Testis (tissue), 2 donors: Measurements from ENCODE around the gene CYTH4.

Experiments used
- CTCF ChIP-seq, 3 experiments: fragments of 450-650 bp in 2 of 3; fragments of 200-600 bp in 1 of 3; sonication (generic) in 1 of 3; IDR thresholded peaks; one replicate each; pipeline ENCODE4 v1.5.1; 2016 to 2019; ENCODE audit warnings: antibody characterized with exemption in 3 of 3, mild to moderate bottlenecking in 2 of 3, moderate library complexity in 1 of 3
- POLR2A ChIP-seq: fragments of 450-650 bp; IDR thresholded peaks from one replicate; pipeline ENCODE4 v1.6.1; 2017; ENCODE audit warnings: antibody characterized with exemption, mild to moderate bottlenecking, moderate library complexity

DNA sequence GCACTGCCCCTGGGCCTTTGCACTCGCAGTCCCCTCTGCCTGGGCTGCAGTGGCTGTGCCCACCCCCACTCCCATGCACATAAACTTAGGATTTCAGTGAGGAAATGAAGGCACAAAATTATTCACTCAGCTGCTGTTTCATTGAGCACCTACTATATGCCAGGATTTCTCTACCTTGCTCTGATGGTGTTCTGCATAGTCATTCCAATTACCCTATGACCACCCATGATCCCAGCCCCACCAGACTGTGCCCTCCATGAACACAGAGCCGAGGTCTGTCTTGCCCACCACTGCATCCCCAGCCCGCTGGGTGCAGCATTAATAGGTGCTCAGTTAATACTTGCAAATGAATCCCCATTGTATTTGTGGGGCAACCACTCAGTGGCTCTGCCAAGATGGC lies 10.9 kb downstream of the CYTH4 start:
- no peak for TF ChIP-seq CTCF (IDR thresholded peaks at IDR 0.05)
- no peak for TF ChIP-seq POLR2A
